NCI-H524 (cell line): ENCODE measurements around the gene EXOSC9.
"Not testable (repeated sequence)": the region's sequence is repeated elsewhere in the genome, so short reads cannot be mapped to it uniquely, and the experiment has no call there.

Experiments used
- DNase-seq, 2 experiments: peaks; one replicate each; lab custom pipeline; 2025; lab: John Stamatoyannopoulos, UW

Gene EXOSC9

GRCh38 chr4:121800961-121801714, at the start of gene EXOSC9:
Gene EXOSC9 (plus strand): TSS chr4:121801323. CDS start chr4:121801425, 102 bp downstream.
- peak; percentile 71 to 76 for DNase-seq

GRCh38 chr4:121752142-121752541, 49.0 kb upstream of the EXOSC9 start:
- not testable (repeated sequence) for DNase-seq

- no peak for DNase-seq
These were observed 42.1 kb upstream of the EXOSC9 start for GRCh38 chr4:121758925-121759568.

GRCh38 chr4:121760205-121760604, 40.9 kb upstream of the EXOSC9 start:
- DNase-seq = no peak

GRCh38 chr4:121764303-121764701, 36.8 kb upstream of the EXOSC9 start:
- DNase-seq = no peak

- DNase-seq = peak in 1 of 2 experiments; percentile 15
These were observed 36.3 kb upstream of the EXOSC9 start, which contains the start of gene SMIM43 for GRCh38 chr4:121764702-121765367. Gene SMIM43 (minus strand): TSS chr4:121765164. CDS start chr4:121765105, 59 bp downstream.

GRCh38 chr4:121765368-121765705, 35.8 kb upstream of the EXOSC9 start:
- no peak for DNase-seq

GRCh38 chr4:121765971-121766538, 35.1 kb upstream of the EXOSC9 start:
- no peak for DNase-seq

GRCh38 chr4:121767166-121767565, 34.0 kb upstream of the EXOSC9 start:
- DNase-seq = no peak

- no peak for DNase-seq
These were observed 31.8 kb upstream of the EXOSC9 start for GRCh38 chr4:121769341-121769740.

GRCh38 chr4:121771869-121772268, 29.3 kb upstream of the EXOSC9 start:
- no peak for DNase-seq

GRCh38 chr4:121773883-121774282, 27.2 kb upstream of the EXOSC9 start:
- DNase-seq = no peak

- DNase-seq = peak in 1 of 2 experiments; percentile 50
These were observed 24.3 kb upstream of the EXOSC9 start for GRCh38 chr4:121776610-121777401.

- peak; percentile 65 to 82 for DNase-seq
These were observed 23.5 kb upstream of the EXOSC9 start for GRCh38 chr4:121777625-121778024.

- peak in 1 of 2 experiments; percentile 3 for DNase-seq
These were observed 22.0 kb upstream of the EXOSC9 start for GRCh38 chr4:121778991-121779628.

GRCh38 chr4:121783210-121783609, 17.9 kb upstream of the EXOSC9 start:
- DNase-seq = no peak

- no peak for DNase-seq
These were observed 16.7 kb upstream of the EXOSC9 start for GRCh38 chr4:121784401-121784800.

- DNase-seq = no peak
These were observed 16.1 kb upstream of the EXOSC9 start for GRCh38 chr4:121784975-121785374.

- no peak for DNase-seq
These were observed 15.6 kb upstream of the EXOSC9 start for GRCh38 chr4:121785479-121785878.

GRCh38 chr4:121786221-121786620, 14.9 kb upstream of the EXOSC9 start:
- no peak for DNase-seq

GRCh38 chr4:121788896-121789295, 12.2 kb upstream of the EXOSC9 start:
- no peak for DNase-seq
